8988T (cell line): ENCODE results near the gene CT45A1.
"Not testable (repeated sequence)": the region's sequence is repeated elsewhere in the genome, so short reads cannot be mapped to it uniquely, and the experiment has no call there.

Experiments
- DNase-seq: peaks from one replicate; pipeline ENCODE4 v3.0.0; 2011

Gene CT45A1

GRCh38 chrX:135713183-135713689, at the start of gene CT45A1:
Gene CT45A1, plus strand, starts transcription at chrX:135713639. Its CDS starts 5,302 bp downstream, at chrX:135718941.
- DNase-seq: not testable (repeated sequence)

- DNase-seq: not testable (repeated sequence)
Measured at GRCh38 chrX:135672979-135673378, 40.5 kb upstream of the CT45A1 start.

DNA sequence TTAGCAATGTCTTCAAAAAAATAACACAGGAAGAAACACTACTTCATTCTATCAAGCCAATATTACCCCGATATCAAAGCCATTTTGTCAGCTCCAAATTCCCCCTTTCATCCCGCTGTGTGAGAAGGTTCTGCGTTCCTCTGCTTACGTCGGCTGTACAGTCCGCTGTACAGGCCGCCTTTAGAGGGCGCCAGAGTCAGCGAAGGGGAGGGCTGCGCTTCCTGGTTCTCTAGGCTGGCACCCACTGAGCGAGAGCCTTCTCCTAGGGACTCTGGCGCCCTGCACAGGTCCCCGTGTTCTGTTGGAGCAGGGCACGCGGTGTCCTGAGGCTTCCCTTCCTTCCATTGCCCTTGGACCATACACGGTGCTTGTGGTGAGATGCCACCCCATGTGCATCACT, 25.3 kb upstream of the CT45A1 start:
- no peak for DNase-seq

GRCh38 chrX:135695471-135695870, 18.0 kb upstream of the CT45A1 start:
- DNase-seq: no peak

GRCh38 chrX:135697601-135698000, 15.8 kb upstream of the CT45A1 start:
- DNase-seq: no peak

DNA sequence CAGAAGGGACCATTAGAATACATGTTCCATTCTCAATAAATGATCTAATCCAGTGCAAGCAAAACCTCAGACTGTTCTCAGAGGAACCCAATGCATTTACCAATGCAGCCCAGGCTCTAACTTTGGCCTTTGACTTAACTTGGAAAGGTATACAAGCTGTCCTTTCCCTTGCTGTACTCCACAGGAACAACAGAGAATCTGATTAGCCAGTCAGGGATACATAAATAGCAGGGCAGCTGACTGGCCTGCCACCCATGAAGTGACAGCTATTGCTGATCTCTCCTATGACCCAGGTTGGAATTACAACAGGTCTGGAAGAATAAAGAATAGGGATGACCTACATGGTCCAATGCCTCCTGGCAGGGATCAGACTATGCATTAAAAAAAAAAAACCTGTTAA, 14.5 kb upstream of the CT45A1 start:
- DNase-seq: no peak

- DNase-seq: peak; percentile 38
Measured at GRCh38 chrX:135707880-135708279, 5.6 kb upstream of the CT45A1 start.

DNA sequence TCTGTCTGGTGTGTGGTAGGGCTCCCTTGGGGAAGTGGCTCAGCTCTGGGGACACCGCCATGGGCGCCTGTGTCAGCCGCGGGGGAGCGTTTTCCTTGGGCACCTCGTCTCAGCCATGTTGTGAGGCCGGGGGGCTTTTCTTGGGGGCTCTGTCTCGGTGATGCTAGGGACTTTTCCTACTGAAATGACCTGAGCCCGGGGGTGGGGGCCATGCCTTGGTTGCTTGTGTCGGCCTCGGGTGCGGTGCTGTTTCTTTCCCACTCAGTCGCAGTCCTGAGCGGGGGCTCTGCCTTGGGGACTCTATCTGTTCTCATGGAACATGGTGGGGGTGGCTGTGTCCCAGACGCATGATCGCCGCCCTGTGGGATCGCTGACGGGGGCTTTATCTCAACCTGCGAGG, 356 bp downstream of the CT45A1 start:
- DNase-seq: no peak

GRCh38 chrX:135734666-135735065, 21.2 kb downstream of the CT45A1 start:
- not testable (repeated sequence) for DNase-seq

DNA sequence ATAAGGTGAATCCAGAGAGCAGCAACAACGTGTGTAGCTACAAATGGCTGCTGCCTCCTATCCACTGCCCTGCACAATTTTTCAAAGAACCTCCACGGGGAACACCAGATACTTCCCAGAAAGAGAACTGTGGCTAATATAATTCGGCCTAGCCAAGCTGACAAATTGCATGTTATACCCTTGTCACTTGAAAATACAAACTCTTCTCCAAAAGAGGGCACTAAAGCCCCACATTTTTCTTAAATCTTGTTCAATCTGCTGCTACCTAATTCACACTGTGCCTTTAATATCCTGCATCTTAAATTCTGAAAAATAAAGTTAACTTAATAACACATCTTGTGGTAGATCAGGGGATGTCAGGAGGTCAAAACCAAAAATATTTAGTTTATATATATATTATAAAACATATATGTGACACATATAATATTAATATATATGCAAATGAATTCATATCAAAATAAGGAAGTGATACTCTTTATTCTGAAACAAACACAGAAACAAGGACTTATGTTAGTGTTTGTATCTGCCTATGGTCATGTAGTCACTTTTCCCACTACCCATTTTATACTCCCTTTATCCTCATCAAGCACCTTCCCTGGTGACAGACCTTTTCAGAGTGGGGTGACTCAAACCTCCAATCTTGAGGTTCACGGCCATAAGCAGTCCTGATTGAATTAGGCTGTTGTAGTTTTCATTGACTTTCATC, 24.1 kb downstream of the CT45A1 start:
- no peak for DNase-seq

- DNase-seq: peak; percentile 36
Measured at GRCh38 chrX:135740681-135741149, 27.3 kb downstream of the CT45A1 start.

GRCh38 chrX:135741192-135741715, 27.8 kb downstream of the CT45A1 start:
- DNase-seq: no peak

DNA sequence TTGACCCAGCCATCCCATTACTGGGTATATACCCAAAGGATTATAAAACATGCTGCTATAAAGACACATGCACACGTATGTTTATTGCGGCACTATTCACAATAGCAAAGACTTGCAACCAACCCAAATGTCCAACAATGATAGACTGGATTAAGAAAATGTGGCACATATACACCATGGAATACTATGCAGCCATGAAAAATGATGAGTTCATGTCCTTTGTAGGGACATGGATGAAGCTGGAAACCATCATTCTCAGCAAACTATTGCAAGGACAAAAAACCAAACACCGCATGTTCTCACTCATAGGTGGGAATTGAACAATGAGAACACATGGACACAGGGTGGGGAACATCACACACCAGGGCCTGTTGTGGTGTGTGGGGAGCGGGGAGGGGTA, 31.3 kb downstream of the CT45A1 start:
- DNase-seq: not testable (repeated sequence)

- not testable (repeated sequence) for DNase-seq
Measured at GRCh38 chrX:135768091-135768490, 54.7 kb downstream of the CT45A1 start, which contains the start of gene CT45A3. Gene CT45A3, minus strand, starts transcription at chrX:135768191. Its CDS starts 3,747 bp downstream, at chrX:135764444.
